K562 (cell line): ENCODE data around the gene ACTA2. TPM values are rescaled to one million over a fixed set of nuclear protein-coding genes. Genes with fewer than 3 reads are reported as not detected.

Experiments
- ATAC-seq: fragments of 200-7000 bp; cut with Tn5 transposase; 3 replicates; pipeline ENCODE4 v1.9.1; 2020; ENCODE audit warnings: moderate library complexity
- BruUV-seq: library from RNA; stranded (reverse); fragments of 400-500 nt; replicated peaks from 2 replicates; lab custom pipeline; 2021; lab: Mats Ljungman, UMichigan
- CTCF ChIA-PET: fragments of 300-600 bp; formaldehyde crosslinking; extraction: SDS; loops from one replicate; lab custom pipeline; 2021; ENCODE audit warnings: low intra/inter-chr PET ratio; lab: Yijun Ruan, JAX
- POLR2A ChIA-PET: fragments of 300-600, 350-650 bp; sonication (Branson Sonifier 250); formaldehyde crosslinking; extraction: SDS; loops from one replicate; lab custom pipeline; 2021; ENCODE audit warnings: antibody characterized with exemption, inconsistent platforms; lab: Yijun Ruan, JAX
- DNase-seq, 4 experiments: peaks; one replicate each; pipeline versions ENCODE4 v3.0.0 to v3.0.0-alpha.2; 2011 to 2018; ENCODE audit warnings: low spot score in 3 of 4, mixed read lengths in 3 of 4; ENCODE audit errors: extremely low read depth in 1 of 4
- FAIRE-seq: peaks from 2 replicates; lab custom pipeline; 2011; peaks lifted over from hg19 to GRCh38; lab: Jason Lieb, UNC
- H2AFZ ChIP-seq: 2 replicates; pipeline ENCODE4 v1.6.0; 2011; ENCODE audit warnings: low read depth, low read length, control low read depth, inconsistent platforms
- H3K27ac ChIP-seq: fragments of 200-600 bp; 3 replicates; pipeline ENCODE4 v1.8.0; 2011; ENCODE audit warnings: low read depth, mild to moderate bottlenecking, control low read depth, inconsistent platforms, low read length, moderate library complexity, mixed read lengths; ENCODE audit errors: extremely low read depth
- H3K27me3 ChIP-seq, 2 experiments: fragments of 300-600 bp in 1 of 2; 2 replicates in 1 of 2; 3 replicates in 1 of 2; pipeline versions ENCODE4 v1.6.0 to v1.8.0; 2011; ENCODE audit warnings: inconsistent platforms in 2 of 2, low read length in 2 of 2, mild to moderate bottlenecking in 1 of 2, mixed read lengths in 1 of 2, moderate library complexity in 1 of 2; ENCODE audit not compliant: control insufficient read depth in 2 of 2, insufficient read depth in 2 of 2
- H3K36me3 ChIP-seq: fragments of 300-600 bp; 3 replicates; pipeline ENCODE4 v1.8.0; 2011; ENCODE audit warnings: mild to moderate bottlenecking, low read length, inconsistent platforms; ENCODE audit not compliant: control insufficient read depth, insufficient read depth
- H3K4me1 ChIP-seq, 2 experiments: fragments of 200-600 bp in 1 of 2; replicated peaks in 1 of 2; 2 replicates in 1 of 2; 3 replicates in 1 of 2; pipeline versions ENCODE4 v1.5.1 to v1.8.0; 2011; ENCODE audit warnings: inconsistent platforms in 2 of 2, low read length in 2 of 2, mild to moderate bottlenecking in 1 of 2, mixed read lengths in 1 of 2, moderate library complexity in 1 of 2; ENCODE audit not compliant: control insufficient read depth in 2 of 2, insufficient read depth in 2 of 2
- H3K4me2 ChIP-seq: 2 replicates; pipeline ENCODE4 v1.6.1; 2011; ENCODE audit warnings: low read length, control low read depth, inconsistent platforms, mixed read lengths; ENCODE audit not compliant: insufficient read depth
- H3K4me3 ChIP-seq: fragments of 200-600 bp; sonication (generic), shearing (Covaris generic); 2 replicates; pipeline ENCODE4 v1.5.1; 2016; ENCODE audit warnings: control low read depth, inconsistent platforms
- H3K79me2 ChIP-seq: fragments of 200-600 bp; 3 replicates; pipeline ENCODE4 v1.8.0; 2011; ENCODE audit warnings: low read length, inconsistent platforms; ENCODE audit not compliant: control insufficient read depth, insufficient read depth
- H3K9ac ChIP-seq, 2 experiments: 2 replicates each; pipeline versions ENCODE4 v1.6.0 to v1.6.1; 2011; ENCODE audit warnings: low read depth in 2 of 2, low read length in 2 of 2, control low read depth in 1 of 2, inconsistent platforms in 1 of 2, mild to moderate bottlenecking in 1 of 2, mixed read lengths in 1 of 2; ENCODE audit not compliant: insufficient read depth in 1 of 2
- H3K9me1 ChIP-seq: one replicate; pipeline ENCODE4 v1.6.0; 2011; ENCODE audit warnings: inconsistent platforms, mild to moderate bottlenecking, low read length, moderate library complexity; ENCODE audit not compliant: control insufficient read depth, insufficient read depth
- H3K9me3 ChIP-seq: replicated peaks from 2 replicates; pipeline ENCODE4 v1.5.1; 2011; ENCODE audit warnings: low read depth, low read length, inconsistent platforms; ENCODE audit not compliant: control insufficient read depth, insufficient read depth
- H4K20me1 ChIP-seq: replicated peaks from 2 replicates; pipeline ENCODE4 v1.6.1; 2011; ENCODE audit warnings: low read length, inconsistent platforms, mixed read lengths; ENCODE audit not compliant: control insufficient read depth, insufficient read depth
- FIP1L1 ChIP-seq: fragments of 200-400 bp; formaldehyde crosslinking; IDR thresholded peaks from 2 replicates; pipeline ENCODE4 v1.6.1; 2018; ENCODE audit warnings: mild to moderate bottlenecking, low read depth, low read length; ENCODE audit not compliant: poor library complexity, severe bottlenecking
- GTF2A2 ChIP-seq: IDR thresholded peaks from 2 replicates; pipeline ENCODE4 v1.6.1; 2016; ENCODE audit warnings: mild to moderate bottlenecking, missing genetic modification characterization, missing compliant biosample characterization
- ZNF778 ChIP-seq: fragments of 450-650 bp; formaldehyde crosslinking; IDR thresholded peaks from 2 replicates; pipeline ENCODE4 v1.4.0; 2020; ENCODE audit warnings: mild to moderate bottlenecking, moderate library complexity
- WGBS: fragments of 100-300 bp; shearing (Covaris generic); methylation state at CpG from one replicate; pipeline ENCODE4 v1.1.6; 2016; ENCODE audit warnings: low coverage, mixed read lengths; ENCODE audit not compliant: insufficient coverage; ENCODE audit errors: missing lambda C conversion rate; 5-methylcytosine and 5-hydroxymethylcytosine counted together
- in situ Hi-C: fragments of 300-500 bp; cut with MboI; formaldehyde crosslinking; loops from 4 replicates; pipeline ENCODE4 v1.15.0; 2018; ENCODE audit warnings: inconsistent platforms, mixed read lengths
- intact Hi-C: fragments of 100-400 bp; cut with micrococcal nuclease; formaldehyde crosslinking; loops from 2 replicates; pipeline ENCODE4 v1.14.2; 2022
- polyA plus RNA-seq, 8 experiments: library from polyadenylated mRNA; depleted of rRNA in 4 of 8; stranded (reverse) in 5 of 8; unstranded in 3 of 8; fragments of >200 nt; fragmentation: Nextera tagmentation in 2 of 8; fragmentation: Illumina TruSeq in 1 of 8; extraction: Ambion mirVana in 2 of 8; extraction: Trizol in 1 of 8; gene quantifications; 2 replicates each; pipeline versions ENCODE4 v1.2.1 to v1.2.3, GENCODE V29; 2011 to 2014; ENCODE audit warnings: inconsistent platforms in 1 of 8, missing spikeins in 1 of 8
- total RNA-seq, 7 experiments: library from RNA; depleted of rRNA in 6 of 7; stranded (reverse); fragments of >200 nt in 6 of 7; fragmentation: Illumina TruSeq in 2 of 7; extraction: Trizol in 2 of 7; gene quantifications; 2 replicates each; pipeline versions ENCODE4 v1.2.1 to v1.2.3, GENCODE V29; 2011 to 2021; ENCODE audit warnings: low replicate concordance in 1 of 7
- TF ChIP-seq, protein P1 (sequence below): fragments of 150-350 bp; conservative IDR thresholded peaks from 2 replicates; pipeline ENCODE4 v1.6.1; 2014; ENCODE audit warnings: low read length
- TF ChIP-seq, protein P2 (sequence below): fragments of 450-650 bp; IDR thresholded peaks from 2 replicates; pipeline ENCODE4 v1.6.1; 2016; ENCODE audit warnings: mild to moderate bottlenecking, moderate library complexity

Gene ACTA2
- total and polyA plus RNA-seq, 9 of the 15 experiments (the other 6 are each of a cell fraction or from before 2014, with no cell fraction given), result 0.15 to 1.0 (median 0.38) TPM; not detected in 3

DNA sequence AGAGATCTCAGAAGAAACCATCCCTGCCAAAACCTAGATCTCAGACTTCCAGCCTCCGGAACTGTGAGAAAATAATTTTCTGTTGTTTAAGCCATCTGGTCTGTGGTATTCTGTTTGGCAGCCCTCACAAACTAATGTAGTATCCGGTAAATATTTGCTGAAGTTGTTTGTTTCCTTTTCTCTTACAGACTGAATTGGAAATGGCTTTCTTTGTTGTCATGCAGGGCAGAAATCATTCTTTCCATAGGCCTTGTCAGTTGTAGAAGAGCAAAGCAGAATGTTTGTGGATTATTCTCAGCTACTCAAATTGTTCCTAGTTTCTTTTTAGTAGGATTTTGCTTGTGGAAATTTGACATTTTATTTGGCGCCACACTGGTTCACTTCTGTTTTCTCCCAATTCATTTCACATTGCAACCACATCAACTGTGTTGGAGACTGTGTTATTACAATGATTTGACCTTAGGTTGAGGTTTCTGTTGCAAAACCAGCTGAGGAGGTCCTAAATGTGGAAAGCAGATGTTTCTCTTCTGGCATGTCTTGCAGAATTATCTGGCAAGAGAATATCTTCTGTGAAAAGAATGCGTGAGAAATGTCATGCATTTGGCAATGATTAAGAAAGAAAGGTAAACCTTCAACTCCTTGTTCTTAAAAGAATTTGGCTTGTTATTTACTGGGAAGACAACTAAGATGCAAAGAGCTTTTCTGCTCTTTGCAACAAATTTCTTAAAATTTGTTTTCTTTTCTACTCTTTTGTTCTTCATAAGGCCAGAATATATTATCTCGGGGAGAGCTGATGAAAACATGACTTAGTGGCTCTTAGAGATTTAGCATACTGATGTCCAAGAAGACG lies 25.8 kb downstream of the ACTA2 start:
- Histone ChIP-seq H3K79me2 (no peaks in the 10 kb centered on the region), H3K9ac (no peak overlapping the region), H3K27ac (no peak overlapping the region), H4K20me1 (no peaks in the 10 kb centered on the region), H2AFZ (no peak overlapping the region), H3K36me3 (no peaks in the 10 kb centered on the region), H3K4me2 (no peak overlapping the region), H3K9me1 (no peaks in the 10 kb centered on the region), H3K4me3 (no peak overlapping the region), H3K4me1 (no peaks in the 10 kb centered on the region), H3K9me3 (no peaks in the 10 kb centered on the region), H3K27me3 (no peaks in the 10 kb centered on the region)
- ChIA-PET POLR2A (no interaction called here), CTCF (no interaction called here)
- in situ Hi-C loops, result no loop called here
- intact Hi-C loops, result no loop called here
- no peak for ATAC-seq
- no peak for FAIRE-seq
- no peak for DNase-seq
- no peak for TF ChIP-seq ZNF778 (CRISPR knock-in tag)
- TF ChIP-seq, protein P1, sequence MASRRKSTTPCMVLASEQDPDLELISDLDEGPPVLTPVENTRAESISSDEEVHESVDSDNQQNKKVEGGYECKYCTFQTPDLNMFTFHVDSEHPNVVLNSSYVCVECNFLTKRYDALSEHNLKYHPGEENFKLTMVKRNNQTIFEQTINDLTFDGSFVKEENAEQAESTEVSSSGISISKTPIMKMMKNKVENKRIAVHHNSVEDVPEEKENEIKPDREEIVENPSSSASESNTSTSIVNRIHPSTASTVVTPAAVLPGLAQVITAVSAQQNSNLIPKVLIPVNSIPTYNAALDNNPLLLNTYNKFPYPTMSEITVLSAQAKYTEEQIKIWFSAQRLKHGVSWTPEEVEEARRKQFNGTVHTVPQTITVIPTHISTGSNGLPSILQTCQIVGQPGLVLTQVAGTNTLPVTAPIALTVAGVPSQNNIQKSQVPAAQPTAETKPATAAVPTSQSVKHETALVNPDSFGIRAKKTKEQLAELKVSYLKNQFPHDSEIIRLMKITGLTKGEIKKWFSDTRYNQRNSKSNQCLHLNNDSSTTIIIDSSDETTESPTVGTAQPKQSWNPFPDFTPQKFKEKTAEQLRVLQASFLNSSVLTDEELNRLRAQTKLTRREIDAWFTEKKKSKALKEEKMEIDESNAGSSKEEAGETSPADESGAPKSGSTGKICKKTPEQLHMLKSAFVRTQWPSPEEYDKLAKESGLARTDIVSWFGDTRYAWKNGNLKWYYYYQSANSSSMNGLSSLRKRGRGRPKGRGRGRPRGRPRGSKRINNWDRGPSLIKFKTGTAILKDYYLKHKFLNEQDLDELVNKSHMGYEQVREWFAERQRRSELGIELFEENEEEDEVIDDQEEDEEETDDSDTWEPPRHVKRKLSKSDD, result no peak
- no peak for TF ChIP-seq FIP1L1
- TF ChIP-seq GTF2A2, result no peak
- TF ChIP-seq, protein P2, sequence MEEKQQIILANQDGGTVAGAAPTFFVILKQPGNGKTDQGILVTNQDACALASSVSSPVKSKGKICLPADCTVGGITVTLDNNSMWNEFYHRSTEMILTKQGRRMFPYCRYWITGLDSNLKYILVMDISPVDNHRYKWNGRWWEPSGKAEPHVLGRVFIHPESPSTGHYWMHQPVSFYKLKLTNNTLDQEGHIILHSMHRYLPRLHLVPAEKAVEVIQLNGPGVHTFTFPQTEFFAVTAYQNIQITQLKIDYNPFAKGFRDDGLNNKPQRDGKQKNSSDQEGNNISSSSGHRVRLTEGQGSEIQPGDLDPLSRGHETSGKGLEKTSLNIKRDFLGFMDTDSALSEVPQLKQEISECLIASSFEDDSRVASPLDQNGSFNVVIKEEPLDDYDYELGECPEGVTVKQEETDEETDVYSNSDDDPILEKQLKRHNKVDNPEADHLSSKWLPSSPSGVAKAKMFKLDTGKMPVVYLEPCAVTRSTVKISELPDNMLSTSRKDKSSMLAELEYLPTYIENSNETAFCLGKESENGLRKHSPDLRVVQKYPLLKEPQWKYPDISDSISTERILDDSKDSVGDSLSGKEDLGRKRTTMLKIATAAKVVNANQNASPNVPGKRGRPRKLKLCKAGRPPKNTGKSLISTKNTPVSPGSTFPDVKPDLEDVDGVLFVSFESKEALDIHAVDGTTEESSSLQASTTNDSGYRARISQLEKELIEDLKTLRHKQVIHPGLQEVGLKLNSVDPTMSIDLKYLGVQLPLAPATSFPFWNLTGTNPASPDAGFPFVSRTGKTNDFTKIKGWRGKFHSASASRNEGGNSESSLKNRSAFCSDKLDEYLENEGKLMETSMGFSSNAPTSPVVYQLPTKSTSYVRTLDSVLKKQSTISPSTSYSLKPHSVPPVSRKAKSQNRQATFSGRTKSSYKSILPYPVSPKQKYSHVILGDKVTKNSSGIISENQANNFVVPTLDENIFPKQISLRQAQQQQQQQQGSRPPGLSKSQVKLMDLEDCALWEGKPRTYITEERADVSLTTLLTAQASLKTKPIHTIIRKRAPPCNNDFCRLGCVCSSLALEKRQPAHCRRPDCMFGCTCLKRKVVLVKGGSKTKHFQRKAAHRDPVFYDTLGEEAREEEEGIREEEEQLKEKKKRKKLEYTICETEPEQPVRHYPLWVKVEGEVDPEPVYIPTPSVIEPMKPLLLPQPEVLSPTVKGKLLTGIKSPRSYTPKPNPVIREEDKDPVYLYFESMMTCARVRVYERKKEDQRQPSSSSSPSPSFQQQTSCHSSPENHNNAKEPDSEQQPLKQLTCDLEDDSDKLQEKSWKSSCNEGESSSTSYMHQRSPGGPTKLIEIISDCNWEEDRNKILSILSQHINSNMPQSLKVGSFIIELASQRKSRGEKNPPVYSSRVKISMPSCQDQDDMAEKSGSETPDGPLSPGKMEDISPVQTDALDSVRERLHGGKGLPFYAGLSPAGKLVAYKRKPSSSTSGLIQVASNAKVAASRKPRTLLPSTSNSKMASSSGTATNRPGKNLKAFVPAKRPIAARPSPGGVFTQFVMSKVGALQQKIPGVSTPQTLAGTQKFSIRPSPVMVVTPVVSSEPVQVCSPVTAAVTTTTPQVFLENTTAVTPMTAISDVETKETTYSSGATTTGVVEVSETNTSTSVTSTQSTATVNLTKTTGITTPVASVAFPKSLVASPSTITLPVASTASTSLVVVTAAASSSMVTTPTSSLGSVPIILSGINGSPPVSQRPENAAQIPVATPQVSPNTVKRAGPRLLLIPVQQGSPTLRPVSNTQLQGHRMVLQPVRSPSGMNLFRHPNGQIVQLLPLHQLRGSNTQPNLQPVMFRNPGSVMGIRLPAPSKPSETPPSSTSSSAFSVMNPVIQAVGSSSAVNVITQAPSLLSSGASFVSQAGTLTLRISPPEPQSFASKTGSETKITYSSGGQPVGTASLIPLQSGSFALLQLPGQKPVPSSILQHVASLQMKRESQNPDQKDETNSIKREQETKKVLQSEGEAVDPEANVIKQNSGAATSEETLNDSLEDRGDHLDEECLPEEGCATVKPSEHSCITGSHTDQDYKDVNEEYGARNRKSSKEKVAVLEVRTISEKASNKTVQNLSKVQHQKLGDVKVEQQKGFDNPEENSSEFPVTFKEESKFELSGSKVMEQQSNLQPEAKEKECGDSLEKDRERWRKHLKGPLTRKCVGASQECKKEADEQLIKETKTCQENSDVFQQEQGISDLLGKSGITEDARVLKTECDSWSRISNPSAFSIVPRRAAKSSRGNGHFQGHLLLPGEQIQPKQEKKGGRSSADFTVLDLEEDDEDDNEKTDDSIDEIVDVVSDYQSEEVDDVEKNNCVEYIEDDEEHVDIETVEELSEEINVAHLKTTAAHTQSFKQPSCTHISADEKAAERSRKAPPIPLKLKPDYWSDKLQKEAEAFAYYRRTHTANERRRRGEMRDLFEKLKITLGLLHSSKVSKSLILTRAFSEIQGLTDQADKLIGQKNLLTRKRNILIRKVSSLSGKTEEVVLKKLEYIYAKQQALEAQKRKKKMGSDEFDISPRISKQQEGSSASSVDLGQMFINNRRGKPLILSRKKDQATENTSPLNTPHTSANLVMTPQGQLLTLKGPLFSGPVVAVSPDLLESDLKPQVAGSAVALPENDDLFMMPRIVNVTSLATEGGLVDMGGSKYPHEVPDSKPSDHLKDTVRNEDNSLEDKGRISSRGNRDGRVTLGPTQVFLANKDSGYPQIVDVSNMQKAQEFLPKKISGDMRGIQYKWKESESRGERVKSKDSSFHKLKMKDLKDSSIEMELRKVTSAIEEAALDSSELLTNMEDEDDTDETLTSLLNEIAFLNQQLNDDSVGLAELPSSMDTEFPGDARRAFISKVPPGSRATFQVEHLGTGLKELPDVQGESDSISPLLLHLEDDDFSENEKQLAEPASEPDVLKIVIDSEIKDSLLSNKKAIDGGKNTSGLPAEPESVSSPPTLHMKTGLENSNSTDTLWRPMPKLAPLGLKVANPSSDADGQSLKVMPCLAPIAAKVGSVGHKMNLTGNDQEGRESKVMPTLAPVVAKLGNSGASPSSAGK, result no peak
- 0% methylated on average over 6 of the region's 6 CpGs for WGBS
- BruUV-seq, result no TSS peak
